Erythroblast (primary cell): ENCODE measurements around the gene MZF1.

Source experiments
- GATA1 ChIP-seq: IDR thresholded peaks from 2 replicates; pipeline ENCODE4 v1.6.1; 2011; ENCODE audit warnings: low read depth, mild to moderate bottlenecking, control low read depth, low read length, moderate library complexity
- POLR2A ChIP-seq: IDR thresholded peaks from 2 replicates; pipeline ENCODE4 v1.6.1; 2011; ENCODE audit warnings: mild to moderate bottlenecking, low read length

GRCh38 chr19:58557221-58558065 is 15.7 kb downstream of the MZF1 start:
- TF ChIP-seq POLR2A (no peak), GATA1 (no peak)
